ENCODE data around the gene CSNK1A1L. TPM values are rescaled to one million over a fixed set of nuclear protein-coding genes. Genes with fewer than 3 reads are reported as not detected.

The CSNK1A1L gene
- total RNA-seq, 3 donors from 2014 or later (not counting 1 experiment from before 2014, with no cell fraction given): not detected

DNA sequence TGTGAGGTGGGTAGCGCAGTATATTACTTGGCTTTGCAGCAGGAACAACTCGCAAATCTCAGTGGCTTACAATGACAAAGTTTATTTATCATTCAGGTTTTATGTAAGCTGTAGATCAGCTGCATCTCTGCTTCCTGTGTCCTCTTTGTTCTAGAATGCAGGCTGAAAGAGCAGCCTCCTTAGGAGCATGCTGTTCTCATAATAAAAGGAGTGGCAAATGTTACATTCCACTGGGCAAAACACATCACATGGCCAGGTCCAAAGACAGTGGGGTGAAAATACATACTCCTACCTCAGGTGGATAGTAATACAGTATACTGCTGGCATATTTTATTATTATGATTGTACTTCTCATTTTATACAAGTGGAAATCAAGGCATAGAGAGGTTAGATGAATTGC, 1.2 kb upstream of the CSNK1A1L start:
- intact Hi-C loops (cut with micrococcal nuclease): no loop called here
- no peaks in the 10 kb centered on the region for H3K36me3 Mint-ChIP-seq
- H3K9me3 Mint-ChIP-seq: no peaks in the 10 kb centered on the region
- Histone ChIP-seq H3K4me1 (ENCODE audit: control insufficient read depth, insufficient read depth, low read length) (no peaks in the 10 kb centered on the region), H3K36me3 (ENCODE audit: control insufficient read depth, insufficient read depth, low read length) (no peaks in the 10 kb centered on the region), H3K9me3 (ENCODE audit: control insufficient read depth, insufficient read depth, low read length) (no peaks in the 10 kb centered on the region), H3K4me3 (ENCODE audit: low read length) (no peak overlapping the region), H3K27ac (ENCODE audit: low read length) (no peak overlapping the region), H3K27me3 (ENCODE audit: control insufficient read depth, insufficient read depth, low read length) (no peaks in the 10 kb centered on the region)
- H3K4me1 Mint-ChIP-seq: no peaks in the 10 kb centered on the region
- no peak overlapping the region for H3K27ac Mint-ChIP-seq
- no peak overlapping the region for H3K4me3 Mint-ChIP-seq
- DNase-seq: no peak
- no peak for ATAC-seq
- H3K27me3 Mint-ChIP-seq (ENCODE audit: low read depth in 2 of 2): peaks cover 7 to 9% of the 10 kb centered on the region in 2 donors
- WGBS (ENCODE audit: insufficient coverage): 86% methylated on average over 2 of the region's 2 CpGs
- TF ChIP-seq, protein P1, sequence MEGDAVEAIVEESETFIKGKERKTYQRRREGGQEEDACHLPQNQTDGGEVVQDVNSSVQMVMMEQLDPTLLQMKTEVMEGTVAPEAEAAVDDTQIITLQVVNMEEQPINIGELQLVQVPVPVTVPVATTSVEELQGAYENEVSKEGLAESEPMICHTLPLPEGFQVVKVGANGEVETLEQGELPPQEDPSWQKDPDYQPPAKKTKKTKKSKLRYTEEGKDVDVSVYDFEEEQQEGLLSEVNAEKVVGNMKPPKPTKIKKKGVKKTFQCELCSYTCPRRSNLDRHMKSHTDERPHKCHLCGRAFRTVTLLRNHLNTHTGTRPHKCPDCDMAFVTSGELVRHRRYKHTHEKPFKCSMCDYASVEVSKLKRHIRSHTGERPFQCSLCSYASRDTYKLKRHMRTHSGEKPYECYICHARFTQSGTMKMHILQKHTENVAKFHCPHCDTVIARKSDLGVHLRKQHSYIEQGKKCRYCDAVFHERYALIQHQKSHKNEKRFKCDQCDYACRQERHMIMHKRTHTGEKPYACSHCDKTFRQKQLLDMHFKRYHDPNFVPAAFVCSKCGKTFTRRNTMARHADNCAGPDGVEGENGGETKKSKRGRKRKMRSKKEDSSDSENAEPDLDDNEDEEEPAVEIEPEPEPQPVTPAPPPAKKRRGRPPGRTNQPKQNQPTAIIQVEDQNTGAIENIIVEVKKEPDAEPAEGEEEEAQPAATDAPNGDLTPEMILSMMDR (IDR thresholded peaks at IDR 0.05): no peak

DNA sequence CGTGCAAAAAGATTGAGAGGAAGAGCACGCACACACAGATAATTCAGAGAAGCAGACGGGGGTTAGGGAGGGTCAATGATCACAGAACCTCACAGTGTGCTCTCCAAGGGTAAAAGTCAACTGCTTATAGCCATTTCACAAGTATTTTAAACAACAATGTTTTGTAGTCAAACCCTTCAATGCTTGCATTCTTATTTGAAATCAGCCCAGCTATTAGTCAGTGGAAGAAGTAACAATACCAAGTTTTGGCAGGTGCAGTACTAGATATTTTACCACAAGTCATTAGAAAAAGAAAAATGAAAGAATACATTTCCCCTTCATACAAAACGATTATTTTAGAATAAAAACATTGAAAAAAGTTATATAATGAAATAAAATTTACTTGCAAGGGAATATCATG, 2.6 kb downstream of the CSNK1A1L start:
- ATAC-seq: no peak
- no peaks in the 10 kb centered on the region for H3K4me1 ChIP-seq (ENCODE audit: control insufficient read depth, insufficient read depth, low read length)

DNA sequence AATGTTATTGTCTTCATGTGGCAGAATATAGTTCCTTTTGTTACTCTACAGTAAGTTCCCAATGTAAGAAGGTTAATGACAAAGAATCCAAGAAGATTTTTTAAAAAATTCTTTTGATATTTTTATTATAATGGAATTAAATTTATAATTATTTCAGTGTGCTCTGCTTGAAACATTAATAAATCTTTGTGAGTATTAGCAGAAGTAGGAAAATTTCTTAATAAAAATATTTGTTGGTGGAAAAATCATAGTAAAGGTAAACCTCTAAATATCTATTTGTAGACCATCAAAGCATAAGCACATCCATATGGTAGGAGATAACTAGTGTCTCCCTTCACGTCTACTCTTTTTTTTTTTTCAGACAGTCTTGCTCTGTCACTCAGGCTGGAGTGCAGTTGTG, 4.3 kb downstream of the CSNK1A1L start:
- Mint-ChIP-seq H3K9me3 (no peaks in the 10 kb centered on the region), H3K36me3 (no peaks in the 10 kb centered on the region), H3K27ac (no peak overlapping the region), H3K4me1 (no peaks in the 10 kb centered on the region), H3K4me3 (no peak overlapping the region), H3K27me3 (ENCODE audit: low read depth in 2 of 2) (peaks cover 0 to 20% of the 10 kb centered on the region in 2 donors)
- H3K27me3 ChIP-seq (ENCODE audit: control insufficient read depth, insufficient read depth, low read length): no peaks in the 10 kb centered on the region
- no peak overlapping the region for H3K4me3 ChIP-seq (ENCODE audit: low read length)
- H3K4me1 ChIP-seq (ENCODE audit: control insufficient read depth, insufficient read depth, low read length): no peaks in the 10 kb centered on the region
- H3K27ac ChIP-seq (ENCODE audit: low read length): no peak overlapping the region
- DNase-seq: no peak
- no peaks in the 10 kb centered on the region for H3K9me3 ChIP-seq (ENCODE audit: control insufficient read depth, insufficient read depth, low read length)
- ATAC-seq: no peak
- intact Hi-C loops (cut with micrococcal nuclease): no loop called here
- 89% methylated on average over 1 of the region's 1 CpG for WGBS (ENCODE audit: insufficient coverage)
- H3K36me3 ChIP-seq (ENCODE audit: control insufficient read depth, insufficient read depth, low read length): no peaks in the 10 kb centered on the region
- TF ChIP-seq, protein P1 (IDR thresholded peaks at IDR 0.05): no peak

More for the DNA sequence above, 2.6 kb downstream of the CSNK1A1L start:
- Mint-ChIP-seq H3K4me1 (no peaks in the 10 kb centered on the region), H3K36me3 (no peaks in the 10 kb centered on the region), H3K27me3 (ENCODE audit: low read depth in 2 of 2) (peaks cover 4 to 25% of the 10 kb centered on the region in 2 donors), H3K27ac (no peak overlapping the region), H3K4me3 (no peak overlapping the region), H3K9me3 (no peaks in the 10 kb centered on the region)
- Histone ChIP-seq H3K27ac (ENCODE audit: low read length) (no peak overlapping the region), H3K27me3 (ENCODE audit: control insufficient read depth, insufficient read depth, low read length) (no peaks in the 10 kb centered on the region), H3K9me3 (ENCODE audit: control insufficient read depth, insufficient read depth, low read length) (no peaks in the 10 kb centered on the region), H3K36me3 (ENCODE audit: control insufficient read depth, insufficient read depth, low read length) (no peaks in the 10 kb centered on the region), H3K4me3 (ENCODE audit: low read length) (no peak overlapping the region)
- DNase-seq: no peak
- intact Hi-C loops (cut with micrococcal nuclease): no loop called here
- TF ChIP-seq, protein P1 (IDR thresholded peaks at IDR 0.05): no peak
- 90% methylated on average over 3 of the region's 4 CpGs for WGBS (ENCODE audit: insufficient coverage)

DNA sequence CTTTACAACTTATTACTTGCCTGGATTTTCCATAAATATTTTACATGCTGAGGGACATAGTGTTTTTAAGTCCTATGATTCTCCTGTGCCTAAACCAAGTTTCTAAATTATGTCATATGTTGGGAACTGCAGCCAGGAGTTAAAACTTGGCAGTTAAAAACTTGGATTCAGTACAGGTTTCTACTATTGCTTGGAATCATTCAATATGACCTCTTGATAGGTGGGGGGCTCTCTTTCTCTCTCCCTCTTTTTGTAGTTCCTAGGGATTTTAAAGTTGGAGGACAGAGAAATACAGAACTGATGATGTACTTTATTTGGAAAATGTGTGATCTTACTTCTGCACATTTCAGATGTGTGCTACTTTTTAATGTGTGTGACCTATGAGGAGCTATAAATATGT, 4.7 kb downstream of the CSNK1A1L start:
- no peak overlapping the region for H3K4me3 ChIP-seq (ENCODE audit: low read length)
- H3K36me3 Mint-ChIP-seq: no peaks in the 10 kb centered on the region
- H3K36me3 ChIP-seq (ENCODE audit: control insufficient read depth, insufficient read depth, low read length): no peaks in the 10 kb centered on the region
- no peak overlapping the region for H3K27ac Mint-ChIP-seq
- no peak overlapping the region for H3K4me3 Mint-ChIP-seq
- peaks cover 0 to 20% of the 10 kb centered on the region in 2 donors for H3K27me3 Mint-ChIP-seq (ENCODE audit: low read depth in 2 of 2)
- no peak for ATAC-seq
- TF ChIP-seq, protein P1 (IDR thresholded peaks at IDR 0.05): no peak
- DNase-seq: no peak
- no peaks in the 10 kb centered on the region for H3K4me1 ChIP-seq (ENCODE audit: control insufficient read depth, insufficient read depth, low read length)
- no peaks in the 10 kb centered on the region for H3K4me1 Mint-ChIP-seq
- H3K27me3 ChIP-seq (ENCODE audit: control insufficient read depth, insufficient read depth, low read length): no peaks in the 10 kb centered on the region
- H3K9me3 ChIP-seq (ENCODE audit: control insufficient read depth, insufficient read depth, low read length): no peaks in the 10 kb centered on the region
- H3K27ac ChIP-seq (ENCODE audit: low read length): no peak overlapping the region
- intact Hi-C loops (cut with micrococcal nuclease): no loop called here
- H3K9me3 Mint-ChIP-seq: no peaks in the 10 kb centered on the region
